ENCODE measurements around the gene PTK7. TPM values are rescaled to one million over a fixed set of nuclear protein-coding genes. Genes with fewer than 3 reads are reported as not detected.

The PTK7 gene
- total and polyA plus RNA-seq, 2 of the 8 experiments (the other 6 are each of a cell fraction or from before 2014, with no cell fraction given), result 110 to 138 TPM

DNA sequence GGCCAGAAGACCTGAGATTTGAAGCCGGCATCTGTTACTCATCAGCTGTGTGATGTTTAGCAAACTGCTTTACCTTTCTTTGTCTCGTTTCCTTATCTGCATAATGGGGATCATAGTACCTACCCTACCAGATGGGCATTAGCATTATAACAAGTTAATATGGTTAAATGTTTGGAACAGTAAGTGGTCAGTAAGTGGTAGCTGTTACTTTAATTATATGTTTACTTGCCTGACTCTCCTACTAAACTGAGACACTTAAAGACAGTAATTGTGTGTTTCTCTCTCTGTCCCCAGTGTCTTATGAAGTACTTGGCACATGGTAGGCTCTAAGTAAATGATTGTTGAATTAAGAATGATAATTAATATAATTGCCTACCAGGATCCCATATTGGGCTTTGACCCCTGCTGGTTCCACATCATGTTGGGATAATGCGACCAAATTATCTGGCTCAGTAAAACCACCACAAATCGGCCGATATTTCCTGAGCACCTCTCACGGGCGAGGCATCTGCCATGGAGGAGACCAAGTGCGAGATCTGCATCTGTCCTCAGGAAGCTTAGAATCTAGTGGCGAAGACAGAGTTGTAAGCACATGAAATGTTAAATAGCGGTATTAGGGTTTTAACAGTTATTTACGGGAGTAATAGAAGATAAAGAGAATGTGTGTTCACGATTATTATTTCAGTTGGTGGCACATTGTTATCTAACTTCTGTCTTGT, 31.4 kb downstream of the PTK7 start (continued):
- TF ChIP-seq GTF2F1 (IDR thresholded peaks at IDR 0.05; ENCODE audit: borderline replicate concordance, low read depth, low read length), result no peak
- no peak for TF ChIP-seq SIN3A (conservative IDR thresholded peaks at IDR 0.05 in 1 of 2, IDR thresholded peaks at IDR 0.05 in 1 of 2; ENCODE audit: low read depth in 1 of 2, low read length in 2 of 2)
- TF ChIP-seq TAF7 (optimal IDR thresholded peaks at IDR 0.05; ENCODE audit: borderline replicate concordance, low read depth, low read length), result no peak
